IPS-20b (cell line): Measurements from ENCODE around the gene TRIM25.

Experiments
- H3K27ac ChIP-seq: one replicate; pipeline ENCODE4 v1.5.1; 2013; ENCODE audit warnings: low read length
- H3K27me3 ChIP-seq: 2 replicates; pipeline ENCODE4 v1.6.1; 2013; ENCODE audit warnings: mild to moderate bottlenecking, low read length, inconsistent platforms; ENCODE audit not compliant: insufficient read depth
- H3K36me3 ChIP-seq: 2 replicates; pipeline ENCODE4 v1.6.1; 2013; ENCODE audit warnings: low read depth, mild to moderate bottlenecking, inconsistent platforms, low read length, moderate library complexity; ENCODE audit not compliant: insufficient read depth
- H3K4me1 ChIP-seq: 2 replicates; pipeline ENCODE4 v1.6.1; 2013; ENCODE audit warnings: mild to moderate bottlenecking, control low read depth, inconsistent platforms, low read length, moderate library complexity; ENCODE audit not compliant: insufficient read depth
- H3K4me3 ChIP-seq: 2 replicates; pipeline ENCODE4 v1.5.1; 2013; ENCODE audit warnings: mild to moderate bottlenecking, low read length, inconsistent platforms
- H3K9ac ChIP-seq: 2 replicates; pipeline ENCODE4 v1.6.1; 2013; ENCODE audit warnings: low read depth, mild to moderate bottlenecking, inconsistent platforms, low read length, moderate library complexity
- H3K9me3 ChIP-seq: 2 replicates; pipeline ENCODE4 v1.6.1; 2013; ENCODE audit warnings: mild to moderate bottlenecking, low read depth, low read length, inconsistent platforms; ENCODE audit not compliant: insufficient read depth

Gene TRIM25

GRCh38 chr17:56891751-56892150 is 22.1 kb downstream of the TRIM25 start:
- Histone ChIP-seq H3K4me3 (no peak overlapping the region), H3K27me3 (no peaks in the 10 kb centered on the region), H3K4me1 (peaks cover 10% of the 10 kb centered on the region; the same call in 1 of the 2 replicates), H3K27ac (no peak overlapping the region), H3K9me3 (peaks cover 15% of the 10 kb centered on the region), H3K9ac (no peak overlapping the region), H3K36me3 (peaks cover 55% of the 10 kb centered on the region)

- peaks cover 16% of the 10 kb centered on the region for H3K9me3 ChIP-seq
- no peak overlapping the region for H3K9ac ChIP-seq
- no peak overlapping the region for H3K27ac ChIP-seq
- H3K4me3 ChIP-seq: no peak overlapping the region
- H3K27me3 ChIP-seq: no peaks in the 10 kb centered on the region
- H3K36me3 ChIP-seq: peaks cover 54% of the 10 kb centered on the region
- H3K4me1 ChIP-seq: peaks cover 5% of the 10 kb centered on the region; the same call in 1 of the 2 replicates
Measured at GRCh38 chr17:56890906-56891674, 22.8 kb downstream of the TRIM25 start.

- no peak overlapping the region for H3K27ac ChIP-seq
- no peaks in the 10 kb centered on the region for H3K4me1 ChIP-seq
- H3K9me3 ChIP-seq: peaks cover 16% of the 10 kb centered on the region
- no peak overlapping the region for H3K4me3 ChIP-seq
- H3K9ac ChIP-seq: no peak overlapping the region
- H3K27me3 ChIP-seq: no peaks in the 10 kb centered on the region
- peaks cover 47% of the 10 kb centered on the region for H3K36me3 ChIP-seq
Measured at GRCh38 chr17:56890390-56890789, 23.5 kb downstream of the TRIM25 start.

DNA sequence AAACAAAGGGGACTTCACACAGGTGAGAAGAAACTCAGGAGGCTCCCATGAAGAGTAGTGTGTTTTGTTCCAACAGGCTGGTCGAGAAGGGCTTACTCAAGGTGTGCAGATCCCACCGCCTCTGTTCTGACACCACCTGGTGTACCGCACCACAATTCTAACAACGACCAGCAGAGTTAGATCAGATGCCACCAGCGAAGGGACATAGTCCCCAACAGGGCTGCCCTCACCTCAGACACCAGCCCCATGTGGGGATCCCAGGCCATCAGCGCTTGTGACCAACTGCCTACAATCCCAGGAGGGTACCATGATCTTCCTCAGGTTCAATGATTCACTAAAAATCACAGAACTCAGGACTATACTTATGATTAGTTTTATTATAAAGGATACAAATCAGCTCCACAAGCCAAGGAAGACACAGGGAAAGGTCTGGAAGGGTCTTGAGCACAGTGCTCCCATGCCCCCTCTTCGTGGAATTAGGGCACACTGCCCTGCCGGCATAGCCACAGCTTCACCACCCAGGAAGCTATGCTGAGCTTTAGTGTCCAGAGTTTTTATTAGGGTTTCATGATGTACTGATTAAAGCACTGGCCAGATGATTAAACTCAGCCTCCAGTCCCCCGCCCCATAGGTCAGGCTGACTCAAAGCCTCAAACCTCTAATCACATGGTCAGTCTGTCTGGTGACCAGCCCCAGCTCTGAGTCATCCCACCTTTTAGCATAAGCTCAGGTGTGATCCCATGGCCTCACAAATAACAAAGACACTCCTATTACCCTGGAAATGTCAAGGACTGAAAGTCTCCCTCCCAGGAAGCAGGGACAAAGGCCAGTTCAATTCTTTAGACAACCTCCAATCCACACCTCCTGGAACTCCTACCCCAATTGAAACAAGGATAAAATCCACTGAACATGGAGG is 26.0 kb downstream of the TRIM25 start:
- peaks cover 31% of the 10 kb centered on the region for H3K36me3 ChIP-seq
- no peak overlapping the region for H3K9ac ChIP-seq
- H3K27me3 ChIP-seq: no peaks in the 10 kb centered on the region
- H3K9me3 ChIP-seq: peaks cover 16% of the 10 kb centered on the region
- H3K27ac ChIP-seq: no peak overlapping the region
- H3K4me3 ChIP-seq: no peak overlapping the region
- no peaks in the 10 kb centered on the region for H3K4me1 ChIP-seq

DNA sequence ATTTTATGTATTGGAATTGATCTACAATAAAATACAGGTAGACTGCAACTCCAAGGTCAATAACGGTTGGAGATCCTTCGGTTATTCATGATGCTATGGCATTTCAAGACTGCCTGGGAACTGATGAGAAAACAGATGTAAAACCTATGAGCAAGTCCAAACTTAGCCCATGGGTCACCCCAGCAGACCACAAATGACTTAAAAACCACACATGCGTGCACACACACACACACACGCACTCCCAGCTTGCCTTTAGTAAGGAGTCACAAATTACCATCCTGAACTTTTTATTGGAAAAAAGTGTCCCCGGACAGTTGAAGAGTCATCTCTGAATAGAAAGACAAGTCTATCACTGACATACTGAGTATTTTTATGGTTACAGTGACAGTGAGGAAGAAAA is 26.7 kb downstream of the TRIM25 start:
- no peak overlapping the region for H3K4me3 ChIP-seq
- H3K27me3 ChIP-seq: no peaks in the 10 kb centered on the region
- no peak overlapping the region for H3K9ac ChIP-seq
- no peak overlapping the region for H3K27ac ChIP-seq
- H3K36me3 ChIP-seq: peaks cover 31% of the 10 kb centered on the region
- H3K9me3 ChIP-seq: peaks cover 16% of the 10 kb centered on the region
- no peaks in the 10 kb centered on the region for H3K4me1 ChIP-seq

DNA sequence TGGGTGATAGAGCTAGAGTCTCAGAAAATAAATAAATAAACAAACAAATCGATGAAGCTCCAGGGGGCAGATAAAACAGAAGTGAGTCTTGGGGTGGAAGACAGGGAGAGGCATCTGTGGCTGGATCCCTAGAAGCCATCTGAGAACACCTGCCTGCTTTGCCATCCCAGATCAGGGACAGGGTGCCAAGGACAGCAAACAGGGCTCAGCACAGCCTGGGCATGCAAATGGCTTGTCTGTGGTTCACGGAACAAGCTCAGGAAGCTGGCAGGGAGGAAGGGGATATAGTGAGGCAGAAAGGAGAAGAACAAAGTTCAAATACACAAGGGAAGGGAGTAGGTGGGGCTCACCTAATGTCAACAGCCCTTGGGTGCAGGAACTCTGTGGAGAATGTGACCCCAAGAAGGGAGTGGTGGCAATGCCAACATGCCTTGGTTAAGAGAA is 27.5 kb downstream of the TRIM25 start:
- Histone ChIP-seq H3K4me3 (no peak overlapping the region), H3K4me1 (no peaks in the 10 kb centered on the region), H3K27me3 (no peaks in the 10 kb centered on the region), H3K9me3 (peaks cover 16% of the 10 kb centered on the region), H3K9ac (no peak overlapping the region), H3K27ac (no peak overlapping the region), H3K36me3 (peaks cover 27% of the 10 kb centered on the region)

DNA sequence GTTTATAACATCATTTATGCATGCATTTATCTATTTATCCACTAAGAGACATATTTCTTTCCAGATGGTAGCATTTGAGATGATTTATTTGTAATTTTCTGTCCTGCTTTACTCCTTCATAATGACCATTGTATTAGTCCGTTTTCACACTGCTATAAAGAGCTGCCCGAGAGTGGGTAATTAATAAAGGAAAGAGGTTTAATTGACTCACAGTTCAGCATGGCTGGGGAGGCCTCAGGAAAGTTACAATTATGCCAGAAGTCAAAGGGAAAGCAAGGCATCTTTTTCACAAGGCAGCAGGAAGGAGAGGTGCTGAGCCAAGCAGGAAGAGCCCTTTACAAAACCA is 28.6 kb downstream of the TRIM25 start:
- no peak overlapping the region for H3K4me3 ChIP-seq
- H3K9me3 ChIP-seq: peaks cover 16% of the 10 kb centered on the region
- peaks cover 17% of the 10 kb centered on the region for H3K36me3 ChIP-seq
- no peak overlapping the region for H3K27ac ChIP-seq
- no peaks in the 10 kb centered on the region for H3K4me1 ChIP-seq
- H3K27me3 ChIP-seq: no peaks in the 10 kb centered on the region
- no peak overlapping the region for H3K9ac ChIP-seq

GRCh38 chr17:56884483-56885311 is 29.2 kb downstream of the TRIM25 start:
- Histone ChIP-seq H3K4me3 (no peak overlapping the region), H3K36me3 (peaks cover 15% of the 10 kb centered on the region), H3K4me1 (no peaks in the 10 kb centered on the region), H3K27me3 (no peaks in the 10 kb centered on the region), H3K9ac (no peak overlapping the region), H3K9me3 (peaks cover 16% of the 10 kb centered on the region), H3K27ac (no peak overlapping the region)

GRCh38 chr17:56883616-56884015 is 30.2 kb downstream of the TRIM25 start:
- Histone ChIP-seq H3K9me3 (peaks cover 16% of the 10 kb centered on the region), H3K27ac (no peak overlapping the region), H3K9ac (no peak overlapping the region), H3K27me3 (no peaks in the 10 kb centered on the region), H3K4me3 (no peak overlapping the region), H3K36me3 (peaks cover 15% of the 10 kb centered on the region; the same call in 1 of the 2 replicates), H3K4me1 (no peaks in the 10 kb centered on the region)

DNA sequence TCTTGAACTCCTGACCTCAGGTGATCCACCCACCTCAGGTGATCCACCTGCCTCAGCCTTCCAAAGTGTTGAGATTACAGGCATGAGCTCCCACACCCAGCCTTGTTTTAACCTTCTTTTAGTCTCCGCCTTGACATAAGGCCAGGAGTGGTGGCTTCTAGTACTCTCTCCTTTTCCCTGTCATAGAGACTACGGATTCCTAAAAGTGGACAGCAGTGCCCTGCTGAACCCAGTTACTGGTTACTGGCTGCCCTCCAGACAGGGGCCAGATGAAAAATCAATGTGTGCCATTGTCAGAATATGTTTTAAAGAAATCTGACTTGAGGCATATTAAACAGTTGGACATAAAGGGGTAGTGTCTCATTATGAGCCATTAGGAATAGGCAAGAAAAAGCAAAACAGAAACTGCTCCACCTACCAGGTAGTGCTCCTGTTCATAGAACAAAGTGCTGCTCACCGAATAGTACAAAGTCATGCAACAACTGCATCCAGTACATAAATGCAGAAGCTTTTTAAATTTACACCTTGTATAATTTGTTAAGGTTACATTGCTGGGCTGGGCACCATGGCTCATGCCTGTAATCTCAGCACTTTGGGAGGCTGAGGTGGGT is 32.1 kb downstream of the TRIM25 start:
- Histone ChIP-seq H3K9ac (no peak overlapping the region), H3K36me3 (peaks cover under 1% of the 10 kb centered on the region; the same call in 1 of the 2 replicates), H3K9me3 (peaks cover 1% of the 10 kb centered on the region; the same call in 1 of the 2 replicates), H3K4me3 (no peak overlapping the region), H3K27ac (no peak overlapping the region), H3K27me3 (no peaks in the 10 kb centered on the region), H3K4me1 (no peaks in the 10 kb centered on the region)

- no peak overlapping the region for H3K27ac ChIP-seq
- no peaks in the 10 kb centered on the region for H3K4me1 ChIP-seq
- no peaks in the 10 kb centered on the region for H3K9me3 ChIP-seq
- no peaks in the 10 kb centered on the region for H3K36me3 ChIP-seq
- H3K9ac ChIP-seq: no peak overlapping the region
- H3K4me3 ChIP-seq: no peak overlapping the region
- H3K27me3 ChIP-seq: no peaks in the 10 kb centered on the region
Measured at GRCh38 chr17:56880571-56880970, 33.3 kb downstream of the TRIM25 start.
